Activated effector memory CD4-positive, alpha-beta T cell treated with Interleukin-2 at 50 U/mL for 16 hours (primary cell): ENCODE results near the gene SNORC.

Experiments
- DNase-seq: peaks from one replicate; pipeline ENCODE4 v3.0.0-alpha.2; 2020

SNORC gene

DNA sequence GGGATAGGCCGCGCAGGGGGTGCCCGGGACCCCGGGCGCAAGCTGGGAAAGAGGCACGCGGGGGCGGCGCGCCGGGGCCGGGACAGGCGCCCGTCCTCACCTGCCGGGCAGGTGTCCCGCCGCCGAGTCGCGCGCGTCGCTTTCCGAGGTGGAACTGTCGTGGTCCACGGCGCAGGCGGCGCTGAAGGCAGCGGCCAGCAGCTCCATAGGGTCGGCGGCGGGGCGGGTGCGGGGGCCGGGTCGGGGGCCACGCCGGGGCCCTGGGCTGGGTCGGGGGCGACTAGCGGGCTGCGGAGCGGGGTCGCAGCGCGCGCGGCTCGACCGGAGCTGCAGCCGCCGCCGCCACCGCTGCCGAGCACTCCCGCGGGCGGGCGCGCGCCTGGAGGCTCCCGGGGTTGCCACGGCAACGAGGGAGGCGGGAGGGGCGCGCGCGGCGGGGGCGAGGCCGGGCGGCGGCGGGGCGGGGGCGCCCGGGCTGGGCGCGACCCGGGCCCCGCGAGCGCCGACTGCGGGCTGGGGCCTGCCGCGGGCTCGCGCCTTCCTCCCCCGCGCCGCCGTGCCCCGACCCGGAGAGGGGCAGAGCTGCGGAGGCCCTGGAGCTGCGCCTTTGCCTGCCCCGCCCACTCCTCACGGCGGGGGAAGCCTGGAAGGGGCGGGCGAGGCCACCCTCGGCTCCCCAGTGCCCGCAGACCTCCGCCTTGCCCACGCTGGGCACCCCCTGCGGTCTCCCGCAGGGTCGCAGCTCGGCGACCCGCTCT is 57.9 kb downstream of the SNORC start:
- no peak for DNase-seq
